LNCAP (cell line): Measurements from ENCODE around the gene WDR5.

Experiments used
- CTCF ChIP-seq: fragments of 450-650 bp; IDR thresholded peaks from 2 replicates; pipeline ENCODE4 v1.5.1; 2017; ENCODE audit warnings: mild to moderate bottlenecking

Gene WDR5

GRCh38 chr9:134157378-134157885, 21.6 kb downstream of the WDR5 start:
- TF ChIP-seq CTCF, result no peak

GRCh38 chr9:134158242-134158641, 22.4 kb downstream of the WDR5 start:
- TF ChIP-seq CTCF, result no peak

DNA sequence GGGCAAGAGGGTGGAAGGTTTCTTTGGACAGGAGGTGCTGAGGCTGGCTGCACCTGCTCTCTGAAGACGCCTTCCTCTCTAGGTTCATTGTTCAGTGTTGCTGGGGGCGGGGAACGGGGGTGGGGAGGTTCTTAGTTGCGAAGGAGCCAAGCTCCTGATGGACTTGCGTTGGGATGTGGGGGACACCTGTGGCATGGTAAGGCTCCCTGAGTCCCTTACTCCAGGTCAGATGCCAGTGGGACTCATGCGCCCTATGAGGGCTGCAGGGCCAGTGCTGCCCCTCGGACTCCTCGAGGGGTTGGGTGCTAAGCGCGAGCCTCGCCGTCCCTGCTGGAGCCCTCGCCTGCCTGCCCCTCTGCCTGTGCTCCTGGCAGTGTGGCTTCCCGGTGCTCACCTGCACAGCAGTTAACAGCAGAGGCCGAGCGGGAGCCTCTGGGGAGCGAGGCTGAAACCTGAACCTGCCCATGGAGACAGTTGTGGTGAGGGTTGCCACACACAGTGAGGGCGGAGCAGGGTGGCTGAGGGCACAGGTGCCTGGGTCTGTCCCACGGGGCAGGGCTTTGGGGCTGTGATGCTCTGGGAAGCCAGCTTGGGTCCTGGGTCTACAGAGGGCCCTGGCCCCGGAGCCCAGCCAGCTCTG, 23.0 kb downstream of the WDR5 start:
- TF ChIP-seq CTCF, result no peak

DNA sequence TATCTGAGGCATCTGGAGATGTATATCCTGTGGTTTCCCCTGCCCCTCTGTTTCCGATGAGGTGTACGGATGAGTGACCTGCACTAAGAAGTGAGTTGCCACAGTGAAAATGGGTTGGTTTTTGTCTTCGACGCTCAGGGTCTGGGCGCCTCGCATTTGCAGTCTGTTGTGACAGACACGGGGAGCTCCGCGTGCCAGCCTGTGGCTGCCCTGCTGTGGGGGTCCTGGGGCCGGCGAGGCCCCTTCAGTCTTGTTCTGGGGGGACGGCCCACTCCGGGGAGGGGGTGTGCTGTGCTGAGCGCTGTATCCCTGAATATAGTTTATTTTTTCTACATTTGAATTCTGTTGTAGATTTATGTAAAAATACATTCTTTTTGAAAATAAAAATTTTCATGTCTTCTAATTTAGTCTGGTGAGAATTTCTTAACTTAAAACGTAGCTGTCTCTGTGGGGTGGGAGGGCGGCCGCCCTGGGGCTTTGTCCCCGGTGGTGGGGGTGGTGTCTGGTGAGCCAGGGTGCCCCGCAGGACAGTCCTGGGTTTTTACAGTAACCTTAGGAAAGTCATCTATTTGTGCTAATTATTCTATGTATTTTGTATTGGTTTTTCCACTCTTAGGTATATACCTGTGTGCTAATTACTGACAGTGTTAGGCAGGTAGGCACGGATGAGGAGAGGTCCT, 23.8 kb downstream of the WDR5 start:
- TF ChIP-seq CTCF, result no peak

GRCh38 chr9:134161647-134162046, 25.8 kb downstream of the WDR5 start:
- no peak for TF ChIP-seq CTCF

DNA sequence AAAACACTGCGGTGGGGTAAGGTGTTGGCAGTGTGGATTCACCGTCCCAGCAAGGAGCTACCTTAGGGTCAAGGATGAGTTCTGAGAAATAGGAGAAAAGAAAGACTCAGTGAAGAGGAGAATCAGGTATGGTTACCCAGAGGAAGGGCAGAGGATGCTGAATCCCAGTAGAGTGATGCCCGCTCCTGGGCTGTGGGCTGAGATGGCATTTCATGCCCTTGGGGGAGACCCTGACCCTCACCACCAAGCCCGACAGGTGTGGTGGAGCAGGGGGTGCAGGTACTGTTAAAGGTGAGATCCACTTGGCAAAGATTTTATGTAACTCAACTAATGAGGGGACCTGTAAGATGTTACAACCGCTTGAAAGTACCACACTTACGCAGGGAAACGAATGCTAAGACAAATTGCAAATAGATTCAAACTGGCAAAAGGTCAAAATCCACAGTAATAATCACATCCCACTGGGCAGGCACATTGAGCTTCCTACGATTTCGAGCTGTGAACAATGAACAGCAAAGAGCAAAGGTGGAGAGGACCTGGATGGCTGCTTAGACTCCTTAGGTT, 26.4 kb downstream of the WDR5 start:
- TF ChIP-seq CTCF, result no peak

DNA sequence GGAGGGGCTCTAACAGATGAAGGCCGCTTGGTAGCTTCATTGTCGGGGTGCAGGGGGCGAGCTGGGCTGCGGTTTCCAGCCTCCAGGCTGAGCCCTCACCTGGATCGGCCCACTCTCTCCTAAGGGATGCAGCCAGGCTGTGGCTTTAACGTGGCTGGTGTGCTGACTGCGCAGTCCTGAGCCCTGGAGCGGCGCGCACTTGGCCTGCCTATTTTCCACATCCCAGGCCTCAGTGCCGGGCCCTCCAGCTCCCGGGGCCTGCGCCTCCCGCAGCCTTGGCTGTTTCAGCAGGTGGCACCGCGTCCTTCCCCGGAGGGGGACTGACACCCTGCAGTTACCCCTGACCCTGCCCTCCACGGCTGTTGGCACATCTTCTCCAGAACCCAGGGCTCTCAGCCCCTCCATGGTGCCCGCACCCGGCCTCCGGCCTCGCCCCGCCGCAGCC, 27.1 kb downstream of the WDR5 start:
- TF ChIP-seq CTCF, result no peak
